Activated naive CD8-positive, alpha-beta T cell treated with anti-CD3 and anti-CD28 coated beads, Interleukin-2, amount 10 ng/mL, durations not matched to agents 7 days and 5 days (primary cell): ENCODE results near the gene ELANE. TPM values are rescaled to one million over a fixed set of nuclear protein-coding genes. Genes with fewer than 3 reads are reported as not detected.
"Not testable (repeated sequence)": the region's sequence is repeated elsewhere in the genome, so short reads cannot be mapped to it uniquely, and the experiment has no call there.

Source experiments
- ATAC-seq: fragments of 150-1000 bp; cut with Tn5 transposase; one replicate; pipeline ENCODE4 v1.10.0; 2021; ENCODE audit warnings: low read depth, moderate library complexity
- POLR2A ChIA-PET: fragments of 350-600 bp; sonication (Branson Sonifier 250); formaldehyde crosslinking; loops from one replicate; lab custom pipeline; 2021; ENCODE audit warnings: antibody characterized with exemption; lab: Charles Lee
- DNase-seq: peaks from one replicate; pipeline ENCODE4 v3.0.0; 2021
- H3K27ac Mint-ChIP-seq: one replicate; pipeline ENCODE4 v1.8.0; 2022; ENCODE audit warnings: mild to moderate bottlenecking, mixed read lengths
- H3K27me3 Mint-ChIP-seq: one replicate; pipeline ENCODE4 v1.8.0; 2022; ENCODE audit warnings: mild to moderate bottlenecking, moderate library complexity, mixed read lengths
- H3K36me3 Mint-ChIP-seq: one replicate; pipeline ENCODE4 v1.8.0; 2021; ENCODE audit warnings: mild to moderate bottlenecking, mixed read lengths
- H3K4me1 Mint-ChIP-seq: one replicate; pipeline ENCODE4 v1.8.0; 2021; ENCODE audit warnings: mixed read lengths
- H3K4me3 Mint-ChIP-seq: one replicate; pipeline ENCODE4 v1.8.0; 2022; ENCODE audit warnings: mild to moderate bottlenecking, moderate library complexity, mixed read lengths
- H3K9me3 Mint-ChIP-seq: one replicate; pipeline ENCODE4 v1.8.0; 2021; ENCODE audit warnings: mixed read lengths
- total RNA-seq, 2 experiments: library from RNA; stranded (reverse); gene quantifications; one replicate each; pipeline ENCODE4 v1.2.3, GENCODE V29; 2021

Gene ELANE
- total RNA-seq, 2 experiments from 2014 or later: not detected

- H3K27ac Mint-ChIP-seq, POLR2A ChIA-PET: not testable (repeated sequence)
Measured at GRCh38 chr19:842802-843179, 9.3 kb upstream of the ELANE start.

DNA sequence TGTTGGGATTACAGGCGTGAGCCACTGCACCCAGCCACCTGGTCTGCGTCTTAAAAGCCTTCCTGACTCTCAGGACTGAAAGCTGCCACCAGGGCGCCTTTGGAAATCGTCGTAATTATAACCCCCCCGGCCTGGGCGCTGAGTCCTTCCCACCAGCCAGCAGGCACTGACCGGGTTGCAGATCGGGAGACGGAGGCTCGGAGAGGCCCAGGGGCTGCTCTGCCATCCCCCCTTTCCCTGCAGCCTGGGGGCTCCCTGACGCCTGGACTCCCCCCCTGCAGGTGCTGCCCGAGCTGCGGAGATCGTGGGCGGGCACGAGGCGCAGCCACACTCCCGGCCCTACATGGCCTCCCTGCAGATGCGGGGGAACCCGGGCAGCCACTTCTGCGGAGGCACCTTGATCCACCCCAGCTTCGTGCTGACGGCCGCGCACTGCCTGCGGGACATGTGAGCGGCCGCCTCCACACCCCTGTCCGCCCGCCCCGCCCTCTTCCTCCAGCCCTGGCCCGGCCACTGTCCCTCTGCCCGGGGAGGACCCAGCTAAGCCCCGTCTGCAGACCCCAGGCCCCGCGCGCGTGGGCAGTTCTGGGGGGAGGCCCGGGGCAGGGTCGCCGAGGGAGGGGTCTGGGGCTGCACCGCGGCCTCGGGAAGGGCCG, 8.8 kb upstream of the ELANE start:
- H3K4me3 Mint-ChIP-seq: no peak overlapping the region

More at GRCh38 chr19:842802-843179, 9.3 kb upstream of the ELANE start:
- not testable (repeated sequence) for H3K4me3 Mint-ChIP-seq, H3K4me1 Mint-ChIP-seq, H3K9me3 Mint-ChIP-seq, DNase-seq, H3K36me3 Mint-ChIP-seq, ATAC-seq
- H3K27me3 Mint-ChIP-seq: peaks cover 39% of the 10 kb centered on the region

DNA sequence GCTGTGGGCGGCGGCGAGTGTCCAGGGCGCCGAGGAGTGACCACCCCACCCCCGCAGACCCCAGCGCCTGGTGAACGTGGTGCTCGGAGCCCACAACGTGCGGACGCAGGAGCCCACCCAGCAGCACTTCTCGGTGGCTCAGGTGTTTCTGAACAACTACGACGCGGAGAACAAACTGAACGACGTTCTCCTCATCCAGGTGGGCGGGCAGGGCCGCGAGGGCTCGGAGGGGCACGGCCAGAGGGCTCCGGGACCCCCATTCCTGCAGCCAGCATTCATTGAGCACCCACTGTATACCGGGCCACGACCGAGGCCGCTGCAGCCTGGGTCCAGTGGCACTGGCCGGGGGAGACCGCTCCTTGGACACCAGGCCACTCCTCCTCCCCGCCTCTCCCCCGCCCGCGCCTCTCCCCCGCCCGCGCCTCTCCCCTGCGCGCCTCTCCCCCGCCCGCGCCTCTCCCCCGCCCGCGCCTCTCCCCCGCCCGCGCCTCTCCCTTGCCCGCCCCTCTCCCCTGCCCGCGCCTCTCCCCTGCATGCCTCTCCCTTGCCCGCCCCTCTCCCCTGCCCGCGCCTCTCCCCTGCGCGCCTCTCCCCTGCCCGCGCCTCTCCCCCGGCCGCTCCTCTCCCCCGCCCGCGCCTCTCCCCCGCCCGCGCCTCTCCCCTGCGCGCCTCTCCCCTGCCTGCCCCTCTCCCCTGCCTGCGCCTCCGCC, 8.1 kb upstream of the ELANE start:
- H3K4me1 Mint-ChIP-seq: peaks cover 3% of the 10 kb centered on the region
- ATAC-seq (no peak), DNase-seq (no peak)
- POLR2A ChIA-PET: no interaction called here
- peak overlapping the region; percentile 48 for H3K4me3 Mint-ChIP-seq
- H3K27ac Mint-ChIP-seq: no peak overlapping the region
- H3K9me3 Mint-ChIP-seq: peaks cover 3% of the 10 kb centered on the region
- peaks cover 41% of the 10 kb centered on the region for H3K27me3 Mint-ChIP-seq
- H3K36me3 Mint-ChIP-seq: peaks cover 2% of the 10 kb centered on the region

More for the DNA sequence above, 8.8 kb upstream of the ELANE start:
- Mint-ChIP-seq H3K4me1 (peaks cover 3% of the 10 kb centered on the region), H3K27me3 (peaks cover 41% of the 10 kb centered on the region), H3K27ac (no peak overlapping the region), H3K36me3 (peaks cover 2% of the 10 kb centered on the region), H3K9me3 (peaks cover 3% of the 10 kb centered on the region)
- DNase-seq: no peak
- POLR2A ChIA-PET: no interaction called here
- ATAC-seq: no peak

GRCh38 chr19:844546-844971, 7.5 kb upstream of the ELANE start:
- POLR2A ChIA-PET: no interaction called here
- Mint-ChIP-seq H3K4me3 (peak overlapping the region; percentile 48), H3K36me3 (peaks cover 2% of the 10 kb centered on the region), H3K9me3 (peaks cover 3% of the 10 kb centered on the region), H3K27ac (peak overlapping the region; percentile 56), H3K27me3 (peaks cover 41% of the 10 kb centered on the region), H3K4me1 (peaks cover 3% of the 10 kb centered on the region)
- ATAC-seq (peak; percentile 69), DNase-seq (no peak)

- DNase-seq: no peak
- no peak for ATAC-seq
- H3K27ac Mint-ChIP-seq: no peak overlapping the region
- H3K27me3 Mint-ChIP-seq: peaks cover 41% of the 10 kb centered on the region
- H3K4me3 Mint-ChIP-seq: no peak overlapping the region
- peaks cover 2% of the 10 kb centered on the region for H3K36me3 Mint-ChIP-seq
- peaks cover 3% of the 10 kb centered on the region for H3K9me3 Mint-ChIP-seq
- POLR2A ChIA-PET: no interaction called here
- peaks cover 3% of the 10 kb centered on the region for H3K4me1 Mint-ChIP-seq
Measured at GRCh38 chr19:845707-846521, 6.2 kb upstream of the ELANE start.

DNA sequence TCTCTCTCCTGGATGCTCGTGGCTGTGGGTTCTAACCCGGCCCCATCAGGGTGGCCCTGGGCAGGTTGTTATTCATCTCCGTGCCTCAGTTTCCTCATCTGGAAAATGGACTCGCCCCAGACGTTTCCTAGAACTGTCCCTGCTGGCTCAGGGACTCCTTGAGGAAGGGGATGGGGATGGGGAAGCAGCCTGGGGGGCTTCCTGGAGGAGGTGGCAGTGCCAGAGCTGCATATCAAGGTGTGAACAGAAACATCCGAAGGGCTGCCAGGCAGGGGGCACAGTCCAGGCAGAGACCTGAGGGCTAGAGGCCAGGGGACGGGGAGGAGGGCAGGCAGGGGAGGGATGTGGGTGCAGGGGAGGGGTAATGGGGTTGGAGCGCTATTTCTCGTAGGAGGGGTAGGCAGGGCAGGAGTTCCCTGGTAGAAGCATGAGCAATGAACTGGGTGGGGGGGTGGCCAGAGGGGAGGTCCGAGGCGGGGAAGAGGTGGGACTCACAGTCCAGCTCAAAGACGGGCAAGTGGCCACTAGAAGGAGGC, 3.6 kb upstream of the ELANE start:
- Mint-ChIP-seq H3K4me3 (no peak overlapping the region), H3K4me1 (peaks cover 3% of the 10 kb centered on the region), H3K27me3 (peaks cover 36% of the 10 kb centered on the region), H3K9me3 (no peaks in the 10 kb centered on the region), H3K36me3 (peaks cover 2% of the 10 kb centered on the region), H3K27ac (no peak overlapping the region)
- POLR2A ChIA-PET: interaction anchor here (1.4 kb wide), 1 partner anchor 45 kb away, joined by 3 read pairs; the partner anchor contains the start of genes MED16 and RNU6-9
- no peak for DNase-seq
- no peak for ATAC-seq

GRCh38 chr19:849195-849594, 2.9 kb upstream of the ELANE start:
- H3K27ac Mint-ChIP-seq, ATAC-seq, H3K4me1 Mint-ChIP-seq, DNase-seq, H3K36me3 Mint-ChIP-seq, H3K4me3 Mint-ChIP-seq, H3K9me3 Mint-ChIP-seq: not testable (repeated sequence)
- H3K27me3 Mint-ChIP-seq: peaks cover 38% of the 10 kb centered on the region
- POLR2A ChIA-PET: interaction anchor here (1.4 kb wide), 1 partner anchor 44 kb away, joined by 3 read pairs; the partner anchor contains the start of genes MED16 and RNU6-9

DNA sequence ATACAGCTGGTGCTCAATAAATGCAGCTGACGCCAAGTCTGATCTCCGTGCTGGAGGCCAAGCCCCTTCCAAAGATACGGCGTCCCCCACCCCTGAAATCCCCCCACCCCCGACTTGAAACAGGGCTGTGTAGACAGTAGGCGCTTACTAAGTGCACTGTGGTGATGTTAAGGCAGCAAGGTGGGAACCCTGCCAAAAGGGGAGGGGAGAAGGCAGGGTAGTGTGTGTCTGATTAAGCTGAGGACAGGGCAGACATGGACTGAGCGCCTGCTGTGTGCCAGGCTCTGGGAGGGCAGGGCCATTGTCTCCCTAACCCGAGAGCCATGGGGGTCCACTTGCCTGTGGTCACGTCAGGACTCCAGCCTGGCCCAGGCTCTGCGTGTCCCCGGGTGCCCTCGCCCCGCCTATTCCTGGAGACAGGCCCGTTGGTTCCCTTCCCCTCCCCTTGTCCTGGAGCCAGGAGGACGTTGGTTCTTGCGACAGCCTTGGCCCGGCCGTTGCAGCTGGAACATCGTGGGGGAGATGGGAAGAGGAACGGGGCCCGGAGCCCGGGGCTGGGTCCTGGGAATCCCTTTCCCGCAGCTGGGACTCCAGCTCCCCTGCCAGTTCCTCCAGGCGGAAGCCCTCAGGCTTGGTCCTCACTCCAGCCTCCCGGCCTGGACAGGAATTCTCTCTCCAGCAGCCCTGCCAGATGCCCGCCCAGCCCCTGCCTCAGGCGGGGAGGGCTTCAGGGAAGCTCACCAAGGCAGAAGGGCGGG, 1.7 kb upstream of the ELANE start:
- POLR2A ChIA-PET: no interaction called here
- ATAC-seq: no peak

DNA sequence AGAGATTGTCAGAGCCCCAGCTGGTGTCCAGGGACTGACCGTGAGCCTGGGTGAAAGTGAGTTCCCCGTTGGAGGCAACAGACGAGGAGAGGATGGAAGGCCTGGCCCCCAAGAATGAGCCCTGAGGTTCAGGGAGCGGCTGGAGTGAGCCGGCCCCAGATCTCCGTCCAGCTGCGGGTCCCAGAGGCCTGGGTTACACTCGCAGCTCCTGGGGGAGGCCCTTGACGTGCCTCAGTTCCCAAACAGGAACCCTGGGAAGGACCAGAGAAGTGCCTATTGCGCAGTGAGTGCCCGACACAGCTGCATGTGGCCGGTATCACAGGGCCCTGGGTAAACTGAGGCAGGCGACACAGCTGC, 1.1 kb upstream of the ELANE start:
- Mint-ChIP-seq H3K27ac (no peak overlapping the region), H3K4me3 (no peak overlapping the region), H3K4me1 (no peaks in the 10 kb centered on the region), H3K9me3 (no peaks in the 10 kb centered on the region), H3K36me3 (no peaks in the 10 kb centered on the region), H3K27me3 (peaks cover 23% of the 10 kb centered on the region)
- POLR2A ChIA-PET: no interaction called here
- DNase-seq (no peak), ATAC-seq (no peak)

More for the DNA sequence above, 1.7 kb upstream of the ELANE start:
- H3K27ac Mint-ChIP-seq: no peak overlapping the region
- no peak overlapping the region for H3K4me3 Mint-ChIP-seq
- H3K4me1 Mint-ChIP-seq: no peaks in the 10 kb centered on the region
- DNase-seq: no peak
- no peaks in the 10 kb centered on the region for H3K36me3 Mint-ChIP-seq
- H3K9me3 Mint-ChIP-seq: no peaks in the 10 kb centered on the region
- peaks cover 27% of the 10 kb centered on the region for H3K27me3 Mint-ChIP-seq

DNA sequence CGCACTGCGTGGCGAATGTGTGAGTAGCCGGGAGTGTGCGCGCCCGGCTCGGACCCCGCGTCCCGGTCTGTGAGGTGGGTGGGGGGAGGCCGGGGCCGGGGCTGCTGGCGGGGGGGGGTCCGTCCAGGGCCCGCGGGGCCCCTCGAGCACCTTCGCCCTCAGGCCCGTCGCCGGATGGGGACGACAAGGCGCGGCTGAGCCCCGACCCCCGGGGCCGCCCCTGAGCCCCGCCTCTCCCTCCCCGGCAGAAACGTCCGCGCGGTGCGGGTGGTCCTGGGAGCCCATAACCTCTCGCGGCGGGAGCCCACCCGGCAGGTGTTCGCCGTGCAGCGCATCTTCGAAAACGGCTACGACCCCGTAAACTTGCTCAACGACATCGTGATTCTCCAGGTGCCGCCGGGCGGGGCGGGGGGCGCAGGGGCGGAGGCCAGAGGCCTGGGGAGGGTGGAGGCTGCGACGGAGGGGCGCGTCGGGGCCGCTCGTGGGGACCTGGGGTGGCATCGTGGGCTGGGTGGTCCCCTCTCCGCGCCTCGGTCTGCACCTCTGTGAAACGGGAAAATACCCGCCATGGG, 997 bp downstream of the ELANE start:
- H3K27me3 Mint-ChIP-seq: peaks cover 19% of the 10 kb centered on the region
- H3K4me1 Mint-ChIP-seq: no peaks in the 10 kb centered on the region
- POLR2A ChIA-PET: no interaction called here
- no peak overlapping the region for H3K4me3 Mint-ChIP-seq
- DNase-seq (no peak), ATAC-seq (no peak)
- H3K27ac Mint-ChIP-seq: no peak overlapping the region
- H3K36me3 Mint-ChIP-seq: no peaks in the 10 kb centered on the region
- H3K9me3 Mint-ChIP-seq: no peaks in the 10 kb centered on the region

- H3K9me3 Mint-ChIP-seq, H3K4me3 Mint-ChIP-seq, H3K36me3 Mint-ChIP-seq, H3K27ac Mint-ChIP-seq, DNase-seq, H3K4me1 Mint-ChIP-seq, ATAC-seq, POLR2A ChIA-PET: not testable (repeated sequence)
- peaks cover 25% of the 10 kb centered on the region for H3K27me3 Mint-ChIP-seq
Measured at GRCh38 chr19:853614-854220, 1.6 kb downstream of the ELANE start.

DNA sequence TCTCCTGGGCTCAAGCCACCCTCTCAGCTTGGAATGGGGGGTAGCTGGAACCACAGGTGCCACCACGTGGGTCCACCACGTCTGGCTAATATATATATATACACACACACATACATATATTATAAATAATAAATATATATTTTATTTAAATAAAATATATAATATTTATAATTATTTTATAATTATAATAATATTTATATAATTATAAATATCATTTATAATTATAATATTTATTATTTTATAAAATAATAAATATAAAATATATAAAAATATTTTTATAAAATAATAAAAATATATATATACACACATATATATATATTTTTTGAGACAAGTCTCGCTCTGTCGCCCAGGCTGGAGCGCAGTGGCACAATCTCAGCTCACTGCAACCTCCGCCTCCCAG, 2.4 kb downstream of the ELANE start:
- no peak for DNase-seq
- Mint-ChIP-seq H3K36me3 (no peaks in the 10 kb centered on the region), H3K27ac (no peak overlapping the region), H3K4me1 (no peaks in the 10 kb centered on the region), H3K27me3 (peaks cover 25% of the 10 kb centered on the region), H3K4me3 (no peak overlapping the region), H3K9me3 (no peaks in the 10 kb centered on the region)
- POLR2A ChIA-PET: no interaction called here
- no peak for ATAC-seq
